Dermis blood vessel endothelial cell (primary cell): Measurements from ENCODE around the gene PNLDC1. TPM values are rescaled to one million over a fixed set of nuclear protein-coding genes. Genes with fewer than 3 reads are reported as not detected.

ENCODE experiments used
- DNase-seq: peaks from one replicate; pipeline ENCODE4 v3.0.0; 2010
- total RNA-seq: library from RNA; depleted of rRNA; stranded (reverse); fragments of >200 nt; gene quantifications from 2 replicates; pipeline ENCODE4 v1.2.3, GENCODE V29; 2014

The PNLDC1 gene
- total RNA-seq, result 0.51 TPM in 1 of 2 replicates, not detected in the other

- DNase-seq, result no peak
Measured at GRCh38 chr6:159800141-159800865, at the start of gene PNLDC1. TSS of gene PNLDC1 (plus strand) at chr6:159800276. CDS start at chr6:159800308, 32 bp downstream.

DNA sequence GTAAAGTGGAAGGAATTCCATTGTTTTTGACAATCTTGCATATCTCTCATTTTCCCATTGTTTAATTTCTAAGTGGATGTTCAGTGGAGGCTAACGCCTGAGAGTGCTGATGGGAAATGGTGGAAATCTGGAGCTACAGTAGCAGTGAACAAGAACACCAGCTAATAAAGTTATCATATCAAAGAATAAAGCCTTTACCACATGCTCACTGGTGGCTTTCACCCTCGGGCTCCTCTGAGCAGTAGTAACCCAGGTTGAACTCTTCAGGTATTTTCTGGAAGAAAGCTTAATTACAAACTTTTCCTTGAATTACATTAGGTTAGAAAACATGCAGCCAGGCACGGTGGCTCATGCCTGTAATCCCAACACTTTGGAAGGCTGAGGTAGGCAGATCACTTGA, 48.6 kb upstream of the PNLDC1 start:
- DNase-seq, result no peak

DNA sequence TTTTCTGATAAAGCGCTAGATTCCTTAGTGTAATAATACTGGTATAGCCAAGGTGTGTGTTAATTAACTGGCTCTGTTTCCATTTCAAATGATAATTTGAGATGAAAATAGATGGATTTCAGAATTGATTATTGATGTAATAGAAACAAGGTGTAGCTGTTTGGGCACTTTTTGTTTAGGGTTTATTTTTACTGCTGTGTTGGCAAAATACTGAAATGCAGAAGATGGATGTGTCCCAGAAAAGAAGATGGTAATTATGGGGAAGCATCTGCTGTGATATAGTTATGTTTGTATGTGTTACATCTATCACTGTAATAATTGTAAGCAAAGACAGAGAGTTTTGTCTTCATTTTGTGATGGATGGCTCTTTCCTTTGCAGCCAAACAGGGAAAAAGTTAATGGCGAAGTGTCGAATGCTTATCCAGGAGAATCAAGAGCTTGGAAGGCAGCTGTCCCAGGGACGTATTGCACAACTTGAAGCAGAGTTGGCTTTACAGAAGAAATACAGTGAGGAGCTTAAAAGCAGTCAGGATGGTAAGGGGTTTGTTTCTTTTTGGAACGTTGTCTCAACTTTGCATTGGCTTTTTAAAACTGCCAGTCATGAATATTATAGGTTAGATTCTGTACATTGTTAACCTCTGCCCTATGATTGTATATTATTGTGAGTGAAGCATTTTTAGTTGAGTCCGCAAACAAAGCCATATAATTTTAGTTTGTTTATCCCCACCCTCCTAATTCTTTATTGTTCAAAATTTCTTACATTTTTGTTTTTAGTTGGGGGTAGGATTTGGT, 46.8 kb upstream of the PNLDC1 start:
- no peak for DNase-seq

DNA sequence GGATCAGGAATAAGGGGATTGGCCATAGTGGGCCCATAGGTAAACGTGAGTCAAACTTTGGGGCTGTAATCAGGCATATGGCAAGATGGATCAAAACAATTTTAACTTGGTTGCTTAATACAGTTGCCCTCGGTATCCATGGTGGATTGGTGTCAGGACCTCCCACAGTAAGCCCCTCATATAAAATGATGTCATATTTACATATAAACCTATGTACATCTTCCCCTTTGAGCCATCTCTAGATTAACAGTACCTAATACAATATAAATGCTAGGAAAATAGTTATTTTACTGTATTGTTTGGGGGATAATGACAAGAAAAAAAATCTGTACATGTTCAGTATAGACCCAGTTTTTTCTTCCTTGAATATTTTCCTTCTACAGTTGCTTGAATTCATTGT, 45.7 kb upstream of the PNLDC1 start:
- no peak for DNase-seq

DNA sequence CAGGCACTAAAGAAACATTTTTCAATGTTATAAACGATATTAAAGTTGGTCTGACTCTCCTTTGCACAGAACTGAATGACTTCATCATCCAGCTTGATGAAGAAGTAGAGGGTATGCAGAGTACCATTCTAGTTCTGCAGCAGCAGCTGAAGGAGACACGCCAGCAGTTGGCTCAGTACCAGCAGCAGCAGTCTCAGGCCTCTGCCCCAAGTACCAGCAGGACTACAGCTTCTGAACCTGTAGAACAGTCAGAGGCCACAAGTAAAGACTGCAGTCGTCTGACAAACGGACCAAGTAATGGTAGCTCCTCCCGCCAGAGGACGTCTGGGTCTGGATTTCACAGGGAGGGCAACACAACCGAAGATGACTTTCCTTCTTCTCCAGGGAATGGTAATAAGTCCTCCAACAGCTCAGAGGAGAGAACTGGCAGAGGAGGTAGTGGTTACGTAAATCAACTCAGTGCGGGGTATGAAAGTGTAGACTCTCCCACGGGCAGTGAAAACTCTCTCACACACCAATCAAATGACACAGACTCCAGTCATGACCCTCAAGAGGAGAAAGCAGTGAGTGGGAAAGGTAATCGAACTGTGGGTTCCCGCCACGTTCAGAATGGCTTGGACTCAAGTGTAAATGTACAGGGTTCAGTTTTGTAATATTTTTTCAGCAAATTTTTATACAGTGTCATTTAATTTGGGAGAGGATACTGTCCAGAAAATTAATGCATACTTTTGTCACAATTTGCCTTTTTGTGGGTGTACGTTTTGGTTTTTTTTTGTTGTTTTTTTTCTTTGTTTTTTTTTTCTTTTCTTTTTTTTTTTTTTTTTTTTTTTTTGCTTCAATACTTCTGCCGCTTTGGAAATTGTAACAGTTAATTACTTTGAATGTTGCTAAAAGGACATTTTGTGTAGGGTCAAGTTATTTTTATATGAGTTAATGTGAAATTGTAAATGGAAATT, 44.8 kb upstream of the PNLDC1 start:
- DNase-seq, result no peak

DNA sequence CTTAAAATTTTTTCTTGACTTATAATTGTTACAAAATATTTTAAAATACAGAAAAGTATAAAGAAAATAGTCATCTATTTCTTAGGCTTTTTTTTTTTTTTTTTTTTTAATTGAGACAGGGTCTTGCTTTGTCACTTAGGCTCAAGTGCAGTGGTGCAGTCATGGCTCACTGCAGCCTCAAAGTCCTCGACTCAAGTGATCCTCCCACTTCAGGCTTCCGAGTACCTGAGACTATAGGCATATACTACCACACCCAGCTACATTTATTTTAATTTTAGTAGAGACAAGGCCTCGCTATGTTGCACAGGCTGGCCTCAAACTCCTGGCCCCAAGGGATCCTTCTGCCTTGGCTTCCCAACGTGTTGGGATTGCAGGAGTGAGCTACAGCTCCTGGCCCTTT, 43.6 kb upstream of the PNLDC1 start:
- no peak for DNase-seq

DNA sequence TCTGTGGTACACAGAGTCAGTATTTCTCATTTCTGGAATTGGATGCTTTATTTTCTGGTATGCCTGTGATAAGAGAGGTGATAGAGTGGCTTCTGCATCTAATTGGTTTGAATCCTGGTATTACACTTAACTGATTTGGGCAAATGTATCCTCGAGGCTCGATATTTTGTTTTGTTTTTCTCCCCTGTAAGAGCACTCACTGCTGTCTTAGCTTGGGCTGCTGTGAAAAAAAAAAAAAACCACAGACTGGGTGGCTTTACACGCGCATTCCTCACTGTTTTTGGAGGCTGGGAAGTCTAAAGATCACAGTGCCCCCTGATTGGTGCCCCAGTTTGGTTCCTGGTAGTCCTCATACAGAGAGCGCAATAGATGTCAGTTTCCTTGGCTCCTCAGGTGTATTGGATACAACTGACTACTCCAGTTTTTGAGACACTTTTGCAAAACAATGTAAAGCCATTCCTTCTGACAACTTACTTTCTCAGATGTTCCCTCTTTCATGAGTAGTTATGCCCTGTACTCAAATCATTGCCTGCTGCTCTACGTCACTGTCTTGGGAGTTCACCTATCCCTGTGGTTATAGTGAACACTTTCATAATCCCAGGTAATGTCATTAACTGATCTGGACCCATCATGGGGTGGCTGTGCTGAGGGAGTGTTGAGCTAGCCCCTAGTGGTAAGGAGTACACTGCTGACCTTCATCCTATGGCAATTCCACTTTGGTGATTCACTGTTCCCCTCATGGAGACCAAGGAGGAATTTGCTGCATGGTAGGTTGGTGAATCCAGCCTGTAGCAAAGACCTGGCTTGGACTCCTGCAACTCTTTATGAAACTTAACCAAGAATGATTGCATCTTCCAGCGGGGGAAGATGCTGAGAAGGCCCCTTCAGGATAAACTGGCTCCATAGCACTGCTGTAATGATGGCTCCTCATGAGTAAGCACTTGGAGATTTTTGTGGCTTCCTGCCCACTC, 41.8 kb upstream of the PNLDC1 start:
- peak; percentile 16 for DNase-seq

- no peak for DNase-seq
Measured at GRCh38 chr6:159759645-159760044, 40.4 kb upstream of the PNLDC1 start.

DNA sequence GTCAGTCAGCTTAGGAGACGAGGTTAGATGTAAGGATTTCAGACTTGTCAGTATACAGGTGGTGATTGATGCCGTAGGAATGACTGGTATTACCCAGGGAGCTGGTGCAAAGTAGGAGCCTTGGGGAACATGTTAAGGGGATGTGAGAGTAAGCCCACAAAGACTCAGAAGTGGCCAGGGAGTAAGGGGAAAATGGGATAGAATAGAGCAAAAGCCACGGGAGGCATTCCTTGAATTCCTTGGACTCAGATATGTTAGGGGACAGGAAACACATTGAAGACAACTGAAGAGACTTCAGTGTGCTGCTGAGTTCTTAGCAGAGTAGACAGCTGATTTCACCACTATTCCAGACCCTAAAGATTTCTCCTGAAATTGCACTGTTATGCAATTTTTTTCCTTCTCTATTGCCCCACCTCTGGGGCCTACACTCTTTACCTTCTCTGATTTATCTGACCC, 39.4 kb upstream of the PNLDC1 start:
- peak; percentile 71 for DNase-seq

DNA sequence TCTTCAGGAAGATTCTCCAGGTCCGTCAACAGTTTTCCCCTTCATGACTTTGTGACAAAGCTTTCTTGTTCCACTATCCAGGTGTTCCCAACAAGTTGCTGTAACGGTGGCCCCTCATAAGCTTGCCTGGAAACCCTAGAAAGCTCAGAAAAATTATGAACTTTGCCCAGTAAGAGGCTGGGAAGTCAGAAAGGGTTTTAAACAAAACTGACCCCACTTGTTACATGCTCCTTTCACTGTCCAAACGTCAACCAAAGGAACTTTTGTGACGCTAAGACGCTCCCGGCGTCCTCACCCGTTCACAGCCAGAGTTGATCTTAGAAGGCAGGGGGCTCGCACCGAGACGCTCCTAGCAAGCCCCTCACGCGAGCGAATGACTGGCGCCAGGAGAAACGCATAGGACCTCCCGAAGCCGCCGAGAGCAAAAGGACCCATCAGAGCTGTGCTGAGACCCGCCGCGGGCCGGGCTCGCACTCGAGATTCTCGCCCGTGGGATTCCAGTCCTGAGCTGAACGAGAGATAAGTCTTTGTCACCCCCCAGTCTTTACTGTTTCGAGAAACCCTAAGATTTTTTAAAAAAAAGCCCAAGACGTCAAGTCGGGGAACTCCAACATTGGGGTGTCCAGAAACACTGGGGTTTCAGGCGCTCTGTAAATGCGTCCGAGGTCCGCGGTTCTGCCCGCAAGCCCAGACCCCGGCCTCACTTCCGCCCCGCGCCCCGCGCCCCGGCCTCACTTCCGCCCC, 38.8 kb upstream of the PNLDC1 start:
- peak; percentile 45 for DNase-seq

DNA sequence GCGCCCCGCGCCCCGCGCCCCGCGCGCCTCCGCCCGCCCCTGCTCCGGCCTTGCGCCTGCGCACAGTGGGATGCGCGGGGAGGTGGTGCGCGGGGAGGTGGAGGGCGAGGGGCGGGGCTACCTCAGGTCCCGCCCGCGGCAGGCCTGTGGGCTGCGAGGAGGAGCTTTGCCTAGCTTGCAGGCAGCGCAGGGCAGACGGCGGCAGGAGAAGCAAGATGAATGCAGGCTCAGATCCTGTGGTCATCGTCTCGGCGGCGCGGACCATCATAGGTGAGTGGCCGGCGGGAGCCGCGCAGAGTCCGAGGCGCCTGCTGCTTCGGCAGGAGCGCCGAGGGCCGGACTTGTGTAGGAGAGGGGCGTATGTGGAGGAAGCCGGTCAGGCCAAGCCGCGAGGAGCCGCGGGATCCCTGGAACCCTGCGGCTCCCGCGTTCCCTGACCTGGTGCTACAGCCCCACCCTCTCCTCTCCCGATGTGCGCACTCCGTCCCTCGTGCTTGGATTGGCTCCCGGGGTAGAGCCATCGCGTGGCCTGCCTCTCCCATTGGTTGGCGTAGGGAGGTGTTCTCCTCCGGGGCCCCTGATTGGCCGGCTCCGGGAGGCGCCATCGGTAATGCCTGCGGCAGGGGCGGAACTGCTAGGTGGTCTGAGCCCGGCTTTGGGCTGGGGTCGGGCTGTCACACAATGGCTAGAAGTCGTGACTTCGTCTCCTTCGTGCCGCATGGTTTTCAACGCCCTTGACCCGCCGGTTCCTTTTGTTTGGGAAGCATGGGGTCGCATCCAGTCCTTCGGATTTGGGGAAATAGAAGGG, 38.0 kb upstream of the PNLDC1 start, which contains the start of gene ACAT2:
ACAT2 (plus strand) TSS at position 173 of the 808 bp plus-strand sequence; CDS start at position 216, 43 bp downstream.
- peak; percentile 96 for DNase-seq

DNA sequence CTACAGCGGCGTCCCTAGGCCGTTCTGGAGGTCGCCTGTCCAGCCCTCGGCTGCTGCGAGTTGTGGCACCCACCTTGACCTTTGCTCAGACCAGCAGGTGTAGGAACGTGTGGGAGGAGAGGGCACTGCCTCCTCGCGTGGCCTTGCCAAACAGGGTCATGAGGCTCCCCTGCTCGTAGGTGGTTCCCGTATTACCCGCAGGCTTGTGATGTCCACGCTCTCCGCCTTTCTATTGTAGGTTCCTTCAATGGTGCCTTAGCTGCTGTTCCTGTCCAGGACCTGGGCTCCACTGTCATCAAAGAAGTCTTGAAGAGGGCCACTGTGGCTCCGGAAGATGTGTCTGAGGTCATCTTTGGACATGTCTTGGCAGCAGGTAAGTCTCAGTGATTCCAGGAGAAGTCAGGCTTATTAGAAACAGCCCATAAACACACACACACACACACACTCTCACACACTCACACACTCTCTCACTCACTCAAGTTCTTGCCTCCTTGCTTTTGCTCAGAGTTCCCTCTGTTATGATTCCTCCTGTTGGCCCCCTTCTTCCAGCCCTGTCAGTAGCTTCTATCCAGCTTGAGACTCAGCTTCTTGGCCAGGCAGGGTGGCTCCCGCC, 37.3 kb upstream of the PNLDC1 start:
- peak; percentile 22 for DNase-seq

DNA sequence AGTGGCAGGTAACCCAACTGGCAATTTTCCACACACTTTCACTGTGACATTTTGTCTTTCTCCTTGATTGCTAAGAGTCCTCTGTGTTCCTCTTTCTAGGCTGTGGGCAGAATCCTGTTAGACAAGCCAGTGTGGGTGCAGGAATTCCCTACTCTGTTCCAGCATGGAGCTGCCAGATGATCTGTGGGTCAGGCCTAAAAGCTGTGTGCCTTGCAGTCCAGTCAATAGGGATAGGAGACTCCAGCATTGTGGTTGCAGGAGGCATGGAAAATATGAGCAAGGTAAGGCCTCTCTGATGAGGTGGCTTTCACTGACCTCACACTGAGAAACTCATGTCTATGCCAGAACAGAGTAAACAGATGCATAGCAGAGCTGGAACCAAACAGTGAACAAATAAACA, 33.2 kb upstream of the PNLDC1 start:
- no peak for DNase-seq

DNA sequence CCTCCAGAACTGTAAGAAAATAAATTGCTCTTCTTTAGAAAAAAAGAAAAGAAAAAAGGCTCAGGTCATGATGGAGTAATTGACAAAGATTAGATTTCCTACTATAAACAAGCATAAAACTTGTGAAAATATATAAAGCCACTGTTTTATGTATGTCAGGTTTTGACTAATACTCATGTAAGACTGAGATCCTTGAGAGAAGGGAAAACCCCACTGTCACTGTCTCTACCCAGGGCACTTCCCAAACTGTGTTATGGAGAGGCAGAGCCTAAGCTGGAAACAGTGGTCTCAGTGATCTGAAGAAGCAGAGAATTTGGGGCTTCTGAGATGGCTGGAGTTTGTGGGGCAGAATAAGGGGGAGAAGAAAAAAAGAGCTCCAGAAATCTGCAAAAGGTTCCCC, 30.6 kb upstream of the PNLDC1 start:
- DNase-seq, result no peak

DNA sequence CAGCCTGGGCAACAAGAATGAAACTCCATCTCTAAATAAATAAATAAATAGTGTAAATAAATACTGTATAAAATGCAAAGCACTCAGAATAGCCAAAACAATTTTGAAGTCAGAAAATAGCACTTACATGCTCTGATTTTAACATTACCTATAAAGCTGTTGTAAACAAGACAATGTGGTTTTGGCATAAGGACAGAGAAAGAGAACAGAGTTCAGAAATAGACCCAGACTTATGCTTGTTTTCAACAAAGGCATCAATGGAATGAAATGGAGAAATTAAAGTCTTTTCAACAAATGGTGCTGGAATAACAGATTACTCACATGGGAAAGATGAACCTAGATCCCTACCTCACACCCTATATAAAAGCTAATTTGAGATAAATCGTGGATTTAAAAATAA, 27.9 kb upstream of the PNLDC1 start:
- no peak for DNase-seq

DNA sequence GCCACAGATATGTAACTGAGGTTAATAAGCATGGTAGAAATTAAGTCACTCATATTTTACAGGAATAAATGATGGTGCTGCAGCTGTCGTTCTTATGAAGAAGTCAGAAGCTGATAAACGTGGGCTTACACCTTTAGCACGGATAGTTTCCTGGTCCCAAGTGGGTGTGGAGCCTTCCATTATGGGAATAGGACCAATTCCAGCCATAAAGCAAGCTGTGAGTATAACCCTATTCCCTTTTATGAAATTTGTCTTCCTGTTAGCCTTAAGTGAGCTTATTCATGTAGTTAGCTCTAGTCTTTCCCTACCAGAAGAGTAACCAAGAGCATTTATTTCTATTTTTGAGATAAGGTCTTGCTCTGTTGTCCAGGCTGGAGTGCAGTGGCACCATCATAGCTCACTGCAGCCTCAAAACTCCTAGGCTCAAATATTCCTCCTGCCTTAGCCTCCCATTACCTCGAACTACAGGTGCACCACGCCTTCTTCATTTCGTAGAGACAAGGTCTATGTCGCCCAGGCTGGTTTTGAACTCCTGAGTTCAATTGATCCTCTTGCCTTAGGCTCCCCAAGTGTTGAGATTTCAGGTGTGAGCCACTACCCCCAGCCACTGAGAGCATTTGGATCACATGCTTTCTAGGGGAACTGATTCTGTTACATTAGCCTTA, 22.7 kb upstream of the PNLDC1 start:
- DNase-seq, result no peak

GRCh38 chr6:159778131-159778530, 21.9 kb upstream of the PNLDC1 start:
- DNase-seq, result no peak

DNA sequence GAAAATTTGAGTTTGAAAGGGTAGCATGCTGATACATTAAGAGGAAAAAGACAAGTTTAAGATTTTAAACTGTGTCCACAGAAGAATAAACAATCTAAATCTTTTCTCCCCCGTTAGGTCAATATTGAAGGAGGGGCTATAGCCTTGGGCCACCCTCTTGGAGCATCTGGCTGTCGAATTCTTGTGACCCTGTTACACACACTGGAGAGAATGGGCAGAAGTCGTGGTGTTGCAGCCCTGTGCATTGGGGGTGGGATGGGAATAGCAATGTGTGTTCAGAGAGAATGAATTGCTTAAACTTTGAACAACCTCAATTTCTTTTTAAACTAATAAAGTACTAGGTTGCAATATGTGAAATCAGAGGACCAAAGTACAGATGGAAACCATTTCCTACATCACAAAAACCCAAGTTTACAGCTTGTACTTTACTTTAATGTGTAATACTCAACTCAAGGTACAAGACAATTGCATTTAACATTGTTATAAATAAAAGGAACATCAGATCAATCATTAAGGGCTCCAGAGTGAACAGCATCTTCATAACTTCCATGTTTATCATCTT, 21.5 kb upstream of the PNLDC1 start:
- DNase-seq, result no peak
